Astrocyte (in vitro differentiated cells and primary cell): ENCODE measurements around the gene DYNLT4. TPM values are rescaled to one million over a fixed set of nuclear protein-coding genes. Genes with fewer than 3 reads are reported as not detected.
A peak's percentile ranks its signal among the peaks of the same experiment; 100 is the strongest.

Experiments used
- DNase-seq: peaks from one replicate; pipeline ENCODE4 v3.0.0-alpha.2; 2010; ENCODE audit warnings: low read depth
- FAIRE-seq: peaks from 2 replicates; lab custom pipeline; 2011; peaks lifted over from hg19 to GRCh38; lab: Jason Lieb, UNC
- H2AFZ ChIP-seq: 2 replicates; pipeline ENCODE4 v1.6.0; 2012; ENCODE audit warnings: low read depth, low read length, inconsistent platforms
- H3K27ac ChIP-seq: 2 replicates; pipeline ENCODE4 v1.5.1; 2011; ENCODE audit warnings: low read depth, low read length, inconsistent platforms
- H3K27me3 ChIP-seq: 2 replicates; pipeline ENCODE4 v1.6.0; 2011; ENCODE audit warnings: low read length, inconsistent platforms; ENCODE audit not compliant: insufficient read depth
- H3K36me3 ChIP-seq: 2 replicates; pipeline ENCODE4 v1.5.1; 2011; ENCODE audit warnings: low read length, inconsistent platforms; ENCODE audit not compliant: insufficient read depth
- H3K4me1 ChIP-seq: 2 replicates; pipeline ENCODE4 v1.5.1; 2011; ENCODE audit warnings: low read length, inconsistent platforms; ENCODE audit not compliant: insufficient read depth
- H3K4me2 ChIP-seq: 2 replicates; pipeline ENCODE4 v1.6.0; 2012; ENCODE audit warnings: low read length, inconsistent platforms
- H3K4me3 ChIP-seq: 2 replicates; pipeline ENCODE4 v1.5.1; 2011; ENCODE audit warnings: low read depth, mild to moderate bottlenecking, low read length, inconsistent platforms; ENCODE audit not compliant: insufficient read depth
- H3K79me2 ChIP-seq: 2 replicates; pipeline ENCODE4 v1.6.0; 2012; ENCODE audit warnings: mild to moderate bottlenecking, low read length, inconsistent platforms; ENCODE audit not compliant: insufficient read depth
- H3K9ac ChIP-seq: 2 replicates; pipeline ENCODE4 v1.6.0; 2012; ENCODE audit warnings: mild to moderate bottlenecking, low read length, inconsistent platforms
- H3K9me3 ChIP-seq: 2 replicates; pipeline ENCODE4 v1.5.1; 2012; ENCODE audit warnings: low read depth, mild to moderate bottlenecking, low read length, inconsistent platforms; ENCODE audit not compliant: insufficient read depth
- H4K20me1 ChIP-seq: 2 replicates; pipeline ENCODE4 v1.6.0; 2012; ENCODE audit warnings: low read length, inconsistent platforms; ENCODE audit not compliant: insufficient read depth
- H3K27ac Mint-ChIP-seq: one replicate; pipeline ENCODE4 v1.8.0; 2021; ENCODE audit warnings: mild to moderate bottlenecking, mixed read lengths; ENCODE audit not compliant: unreplicated experiment
- H3K27me3 Mint-ChIP-seq: one replicate; pipeline ENCODE4 v1.8.0; 2021; ENCODE audit warnings: low read depth, mixed read lengths; ENCODE audit not compliant: unreplicated experiment
- H3K36me3 Mint-ChIP-seq: one replicate; pipeline ENCODE4 v1.8.0; 2021; ENCODE audit warnings: low read depth, mixed read lengths; ENCODE audit not compliant: unreplicated experiment
- H3K4me1 Mint-ChIP-seq: one replicate; pipeline ENCODE4 v1.8.0; 2021; ENCODE audit warnings: low read depth, mixed read lengths; ENCODE audit not compliant: unreplicated experiment
- H3K4me3 Mint-ChIP-seq: one replicate; pipeline ENCODE4 v1.8.0; 2021; ENCODE audit warnings: mild to moderate bottlenecking, moderate library complexity, mixed read lengths; ENCODE audit not compliant: unreplicated experiment
- H3K9me3 Mint-ChIP-seq: one replicate; pipeline ENCODE4 v1.8.0; 2021; ENCODE audit warnings: mild to moderate bottlenecking, mixed read lengths; ENCODE audit not compliant: unreplicated experiment
- CTCF ChIP-seq: IDR thresholded peaks from 2 replicates; pipeline ENCODE4 v1.5.1; 2011; ENCODE audit warnings: low read depth, mild to moderate bottlenecking, inconsistent platforms, low read length, moderate library complexity; ENCODE audit not compliant: insufficient read depth
- EZH2 ChIP-seq: IDR thresholded peaks from 2 replicates; pipeline ENCODE4 v1.6.1; 2012; ENCODE audit warnings: mild to moderate bottlenecking, low read length, inconsistent platforms; ENCODE audit not compliant: insufficient read depth
- total RNA-seq: library from RNA; stranded (reverse); gene quantifications from 2 replicates; pipeline ENCODE4 v1.2.1, GENCODE V29; 2021

Gene DYNLT4
- total RNA-seq, 1 donor from 2014 or later: 0.50 TPM

GRCh38 chr1:44801491-44802305 is 5.5 kb downstream of the DYNLT4 start:
- Histone ChIP-seq H4K20me1 (peaks cover 47% of the 10 kb centered on the region), H3K27me3 (no peaks in the 10 kb centered on the region), H3K36me3 (peaks cover 36% of the 10 kb centered on the region), H3K79me2 (peaks cover 57% of the 10 kb centered on the region), H3K9me3 (no peaks in the 10 kb centered on the region), H2AFZ (no peak overlapping the region), H3K9ac (peak overlapping the region; percentile 90), H3K27ac (no peak overlapping the region), H3K4me2 (peak overlapping the region; percentile 99), H3K4me3 (peak overlapping the region; percentile 91), H3K4me1 (peaks cover 36% of the 10 kb centered on the region)
- Mint-ChIP-seq H3K9me3 (no peaks in the 10 kb centered on the region), H3K27me3 (no peaks in the 10 kb centered on the region), H3K27ac (peak overlapping the region; percentile 67), H3K4me1 (peaks cover 21% of the 10 kb centered on the region), H3K36me3 (peaks cover 21% of the 10 kb centered on the region), H3K4me3 (peak overlapping the region; percentile 90)
- no peak for TF ChIP-seq EZH2
- TF ChIP-seq CTCF: no peak
- FAIRE-seq (no peak), DNase-seq (no peak)

- peak; percentile 65 for TF ChIP-seq CTCF
- no peak for TF ChIP-seq EZH2
- H3K79me2 ChIP-seq: peaks cover 45% of the 10 kb centered on the region
- peak within 1 kb of the TSS; percentile 78 for H2AFZ ChIP-seq
- Mint-ChIP-seq H3K4me1 (peaks cover 16% of the 10 kb centered on the region), H3K27ac (peak within 1 kb of the TSS; percentile 97), H3K27me3 (no peaks in the 10 kb centered on the region), H3K36me3 (peaks cover 19% of the 10 kb centered on the region), H3K4me3 (peak within 1 kb of the TSS; percentile 90), H3K9me3 (no peaks in the 10 kb centered on the region)
- H3K4me2 ChIP-seq: peak within 1 kb of the TSS; percentile 99
- peaks cover 26% of the 10 kb centered on the region for H3K36me3 ChIP-seq
- peak within 1 kb of the TSS; percentile 77 for H3K27ac ChIP-seq
- H3K27me3 ChIP-seq: no peaks in the 10 kb centered on the region
- no peaks in the 10 kb centered on the region for H3K9me3 ChIP-seq
- peak within 1 kb of the TSS; percentile 90 for H3K9ac ChIP-seq
- DNase-seq (peak; percentile 93), FAIRE-seq (no peak)
- H3K4me1 ChIP-seq: peaks cover 27% of the 10 kb centered on the region
- H4K20me1 ChIP-seq: peaks cover 40% of the 10 kb centered on the region
- peak within 1 kb of the TSS; percentile 91 for H3K4me3 ChIP-seq
Measured at GRCh38 chr1:44799770-44800584, 7.2 kb downstream of the DYNLT4 start, which contains the start of gene PLK3. PLK3 (plus strand) TSS chr1:44800377; CDS start chr1:44800464, 87 bp downstream.
